Measurements from ENCODE around the gene CELSR2.

CELSR2 gene

DNA sequence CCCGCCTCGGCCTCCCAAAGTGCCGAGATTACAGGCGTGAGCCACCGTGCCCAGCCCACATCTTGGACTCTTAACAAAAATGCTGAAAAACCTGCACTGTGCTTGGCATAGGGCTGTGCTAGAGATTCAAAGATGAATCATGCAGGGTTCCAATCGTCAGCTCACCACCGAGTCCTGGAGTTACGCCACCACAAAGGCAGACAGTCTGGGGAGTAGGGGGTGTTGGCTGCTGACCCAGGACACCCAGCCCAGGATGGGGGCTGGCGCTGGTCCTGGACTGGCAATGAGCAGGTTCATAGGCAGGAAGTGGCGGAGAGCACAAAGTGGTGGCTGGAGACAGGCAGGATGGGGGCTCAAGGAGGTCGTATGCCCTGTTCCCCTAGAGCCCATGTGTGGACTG lies 17.6 kb downstream of the CELSR2 start:
- DNase-seq: no peak

DNA sequence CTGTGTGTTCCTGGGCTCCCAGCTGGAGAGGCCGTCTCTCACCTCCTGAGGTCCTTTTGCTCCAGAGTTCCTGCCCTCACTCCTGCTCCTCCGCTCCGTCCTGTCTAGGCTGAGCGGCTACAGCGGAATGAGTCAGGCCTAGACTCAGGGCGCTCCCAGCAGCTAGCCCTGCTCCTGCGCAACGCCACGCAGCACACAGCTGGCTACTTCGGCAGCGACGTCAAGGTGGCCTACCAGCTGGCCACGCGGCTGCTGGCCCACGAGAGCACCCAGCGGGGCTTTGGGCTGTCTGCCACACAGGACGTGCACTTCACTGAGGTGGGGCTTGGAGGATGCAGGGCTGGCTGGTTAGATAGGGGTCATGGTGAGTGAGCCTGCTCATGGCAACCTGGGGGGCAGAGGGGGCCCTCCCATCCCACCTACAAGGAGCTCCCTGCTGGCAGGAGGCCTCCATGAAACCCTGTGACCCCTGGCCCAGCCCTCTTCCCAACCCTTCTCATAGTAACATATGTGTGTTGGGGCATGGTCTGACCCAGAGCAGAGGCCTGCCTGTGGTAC lies 18.5 kb downstream of the CELSR2 start:
- no peak for DNase-seq

DNA sequence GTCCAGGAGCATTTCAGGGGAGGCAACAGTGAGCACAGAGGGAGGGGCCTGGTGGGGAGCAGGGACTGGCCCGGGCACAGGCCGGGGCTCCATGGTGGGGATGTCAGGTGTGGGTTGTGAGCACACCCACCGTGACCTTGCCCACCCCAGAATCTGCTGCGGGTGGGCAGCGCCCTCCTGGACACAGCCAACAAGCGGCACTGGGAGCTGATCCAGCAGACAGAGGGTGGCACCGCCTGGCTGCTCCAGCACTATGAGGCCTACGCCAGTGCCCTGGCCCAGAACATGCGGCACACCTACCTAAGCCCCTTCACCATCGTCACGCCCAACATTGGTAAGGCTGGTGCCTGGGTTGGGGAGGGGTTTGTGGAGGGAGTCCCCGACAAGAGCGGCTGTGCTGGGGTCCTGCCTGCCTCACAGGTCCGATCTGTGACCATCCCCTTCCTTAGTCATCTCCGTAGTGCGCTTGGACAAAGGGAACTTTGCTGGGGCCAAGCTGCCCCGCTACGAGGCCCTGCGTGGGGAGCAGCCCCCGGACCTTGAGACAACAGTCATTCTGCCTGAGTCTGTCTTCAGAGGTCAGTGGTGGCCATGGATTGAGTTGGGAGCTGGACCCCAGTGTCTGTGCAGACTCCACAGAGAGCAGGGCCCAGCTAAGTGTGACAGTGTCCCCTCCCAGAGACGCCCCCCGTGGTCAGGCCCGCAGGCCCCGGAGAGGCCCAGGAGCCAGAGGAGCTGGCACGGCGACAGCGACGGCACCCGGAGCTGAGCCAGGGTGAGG lies 19.3 kb downstream of the CELSR2 start:
- DNase-seq: no peak

DNA sequence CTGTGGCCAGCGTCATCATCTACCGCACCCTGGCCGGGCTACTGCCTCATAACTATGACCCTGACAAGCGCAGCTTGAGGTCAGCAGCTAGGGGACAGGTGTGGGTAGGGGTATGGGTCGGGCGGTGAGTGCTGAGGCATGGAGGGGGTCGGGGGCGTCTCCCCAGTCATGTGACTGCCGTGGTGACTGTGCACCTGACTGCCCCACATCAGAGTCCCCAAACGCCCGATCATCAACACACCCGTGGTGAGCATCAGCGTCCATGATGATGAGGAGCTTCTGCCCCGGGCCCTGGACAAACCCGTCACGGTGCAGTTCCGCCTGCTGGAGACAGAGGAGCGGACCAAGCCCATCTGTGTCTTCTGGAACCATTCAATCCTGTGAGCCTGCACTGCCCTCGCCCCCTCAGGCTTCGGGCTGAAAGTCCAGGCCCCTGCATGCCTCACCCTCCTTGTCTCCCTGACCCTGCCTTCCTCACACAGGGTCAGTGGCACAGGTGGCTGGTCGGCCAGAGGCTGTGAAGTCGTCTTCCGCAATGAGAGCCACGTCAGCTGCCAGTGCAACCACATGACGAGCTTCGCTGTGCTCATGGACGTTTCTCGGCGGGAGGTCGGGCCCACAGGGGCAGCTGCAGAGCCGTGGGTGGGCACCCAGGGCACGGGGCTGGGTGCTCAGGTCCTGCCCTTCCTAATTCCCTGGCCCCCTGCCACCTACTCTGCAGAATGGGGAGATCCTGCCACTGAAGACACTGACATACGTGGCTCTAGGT lies 20.1 kb downstream of the CELSR2 start:
- DNase-seq: no peak

DNA sequence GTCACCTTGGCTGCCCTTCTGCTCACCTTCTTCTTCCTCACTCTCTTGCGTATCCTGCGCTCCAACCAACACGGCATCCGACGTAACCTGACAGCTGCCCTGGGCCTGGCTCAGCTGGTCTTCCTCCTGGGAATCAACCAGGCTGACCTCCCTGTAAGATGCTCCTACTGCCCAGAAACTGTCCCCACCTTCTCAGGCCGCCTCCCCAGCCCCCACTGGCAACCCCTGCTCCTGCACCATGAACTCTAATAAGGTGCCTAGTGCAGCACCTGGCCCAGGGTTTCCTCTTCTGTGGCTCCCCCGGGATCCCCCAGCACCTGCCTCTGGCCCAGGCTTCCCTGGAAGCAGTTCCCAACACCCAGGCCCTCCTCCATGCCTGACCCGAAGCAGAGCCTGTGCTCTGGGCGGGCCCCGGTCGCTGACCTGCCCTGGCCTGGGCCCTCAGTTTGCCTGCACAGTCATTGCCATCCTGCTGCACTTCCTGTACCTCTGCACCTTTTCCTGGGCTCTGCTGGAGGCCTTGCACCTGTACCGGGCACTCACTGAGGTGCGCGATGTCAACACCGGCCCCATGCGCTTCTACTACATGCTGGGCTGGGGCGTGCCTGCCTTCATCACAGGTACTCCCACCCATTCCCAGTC lies 20.8 kb downstream of the CELSR2 start:
- no peak for DNase-seq

DNA sequence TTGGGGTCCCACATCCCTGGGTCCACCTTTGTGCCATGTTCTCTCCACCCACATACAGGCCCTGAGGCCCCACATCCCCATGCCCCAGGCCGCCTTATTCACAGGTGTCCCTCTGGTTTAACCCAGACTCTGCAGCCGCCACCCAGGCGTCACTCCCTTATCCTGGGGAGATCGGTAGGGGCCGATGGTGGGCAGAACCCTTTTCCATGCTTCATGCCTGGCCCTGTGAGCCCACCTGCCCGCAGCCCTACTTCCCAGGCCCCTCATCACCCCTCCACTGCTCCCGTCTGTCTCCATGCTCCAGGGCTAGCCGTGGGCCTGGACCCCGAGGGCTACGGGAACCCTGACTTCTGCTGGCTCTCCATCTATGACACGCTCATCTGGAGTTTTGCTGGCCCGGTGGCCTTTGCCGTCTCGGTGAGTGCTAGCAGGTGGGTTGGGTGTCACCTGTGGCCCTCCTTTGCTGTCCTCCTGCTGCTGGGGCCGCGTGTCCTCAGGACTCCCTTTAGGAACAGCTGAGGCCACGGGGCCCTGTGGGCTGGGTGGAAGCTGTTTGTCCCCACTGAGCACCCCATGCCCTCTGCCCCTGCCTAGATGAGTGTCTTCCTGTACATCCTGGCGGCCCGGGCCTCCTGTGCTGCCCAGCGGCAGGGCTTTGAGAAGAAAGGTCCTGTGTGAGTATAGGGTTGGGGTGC lies 21.4 kb downstream of the CELSR2 start:
- no peak for DNase-seq

DNA sequence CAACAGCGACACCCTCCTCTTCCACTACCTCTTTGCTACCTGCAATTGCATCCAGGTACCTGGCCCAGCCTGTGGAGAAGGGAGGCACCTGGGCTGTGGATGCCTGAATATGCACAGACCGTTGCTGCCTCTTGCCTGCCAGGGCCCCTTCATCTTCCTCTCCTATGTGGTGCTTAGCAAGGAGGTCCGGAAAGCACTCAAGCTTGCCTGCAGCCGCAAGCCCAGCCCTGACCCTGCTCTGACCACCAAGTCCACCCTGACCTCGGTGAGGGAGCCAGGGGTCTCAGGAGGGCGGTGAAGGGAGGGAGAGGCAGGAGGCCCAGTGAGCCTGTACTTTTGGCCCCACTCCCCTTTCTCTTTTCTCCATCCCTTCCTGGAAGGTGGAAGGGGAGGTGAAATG lies 22.1 kb downstream of the CELSR2 start:
- DNase-seq: no peak

DNA sequence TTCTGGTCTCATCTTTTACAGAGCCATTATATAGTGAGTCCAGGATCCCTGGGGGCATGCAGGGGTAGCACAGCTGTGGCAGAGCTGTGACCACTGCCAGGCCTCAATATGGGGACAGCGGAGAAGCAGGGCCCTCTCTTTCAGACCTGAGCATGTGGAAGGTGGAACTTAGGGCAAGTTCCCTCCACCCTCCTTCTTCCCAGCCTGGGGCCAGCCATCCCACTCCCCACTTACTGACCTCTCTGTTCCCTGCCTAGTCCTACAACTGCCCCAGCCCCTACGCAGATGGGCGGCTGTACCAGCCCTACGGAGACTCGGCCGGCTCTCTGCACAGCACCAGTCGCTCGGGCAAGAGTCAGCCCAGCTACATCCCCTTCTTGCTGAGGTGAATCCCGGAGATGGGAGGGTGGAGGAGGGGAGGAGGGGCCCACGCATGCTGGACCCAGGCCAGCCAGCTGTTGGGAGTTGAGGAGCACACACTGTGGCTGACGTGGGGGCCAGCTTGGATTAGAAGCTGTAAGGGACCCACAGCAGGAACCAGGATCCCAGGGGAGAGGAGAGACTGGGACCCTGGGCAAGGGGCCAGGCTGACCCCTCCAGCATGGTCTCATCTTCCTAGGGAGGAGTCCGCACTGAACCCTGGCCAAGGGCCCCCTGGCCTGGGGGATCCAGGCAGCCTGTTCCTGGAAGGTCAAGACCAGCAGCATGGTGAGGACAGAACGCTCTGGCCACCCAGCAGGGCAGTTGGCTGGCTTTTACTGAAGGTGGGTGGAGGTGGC lies 22.9 kb downstream of the CELSR2 start:
- DNase-seq: no peak

DNA sequence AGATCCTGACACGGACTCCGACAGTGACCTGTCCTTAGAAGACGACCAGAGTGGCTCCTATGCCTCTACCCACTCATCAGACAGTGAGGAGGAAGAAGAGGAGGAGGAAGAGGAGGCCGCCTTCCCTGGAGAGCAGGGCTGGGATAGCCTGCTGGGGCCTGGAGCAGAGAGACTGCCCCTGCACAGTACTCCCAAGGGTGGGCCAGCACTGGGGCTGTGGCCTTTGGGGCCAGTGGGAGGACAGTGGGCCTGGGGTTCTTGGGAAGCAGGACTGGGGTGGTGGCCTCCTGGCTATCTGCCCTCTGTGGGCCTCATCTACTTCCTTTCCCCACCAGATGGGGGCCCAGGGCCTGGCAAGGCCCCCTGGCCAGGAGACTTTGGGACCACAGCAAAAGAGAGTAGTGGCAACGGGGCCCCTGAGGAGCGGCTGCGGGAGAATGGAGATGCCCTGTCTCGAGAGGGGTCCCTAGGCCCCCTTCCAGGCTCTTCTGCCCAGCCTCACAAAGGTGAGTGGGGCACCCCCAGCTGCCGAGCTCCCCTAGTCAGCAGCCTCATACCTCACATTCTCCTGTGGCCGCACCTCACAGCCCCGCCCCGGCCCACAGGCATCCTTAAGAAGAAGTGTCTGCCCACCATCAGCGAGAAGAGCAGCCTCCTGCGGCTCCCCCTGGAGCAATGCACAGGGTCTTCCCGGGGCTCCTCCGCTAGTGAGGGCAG lies 23.6 kb downstream of the CELSR2 start:
- no peak for DNase-seq

DNA sequence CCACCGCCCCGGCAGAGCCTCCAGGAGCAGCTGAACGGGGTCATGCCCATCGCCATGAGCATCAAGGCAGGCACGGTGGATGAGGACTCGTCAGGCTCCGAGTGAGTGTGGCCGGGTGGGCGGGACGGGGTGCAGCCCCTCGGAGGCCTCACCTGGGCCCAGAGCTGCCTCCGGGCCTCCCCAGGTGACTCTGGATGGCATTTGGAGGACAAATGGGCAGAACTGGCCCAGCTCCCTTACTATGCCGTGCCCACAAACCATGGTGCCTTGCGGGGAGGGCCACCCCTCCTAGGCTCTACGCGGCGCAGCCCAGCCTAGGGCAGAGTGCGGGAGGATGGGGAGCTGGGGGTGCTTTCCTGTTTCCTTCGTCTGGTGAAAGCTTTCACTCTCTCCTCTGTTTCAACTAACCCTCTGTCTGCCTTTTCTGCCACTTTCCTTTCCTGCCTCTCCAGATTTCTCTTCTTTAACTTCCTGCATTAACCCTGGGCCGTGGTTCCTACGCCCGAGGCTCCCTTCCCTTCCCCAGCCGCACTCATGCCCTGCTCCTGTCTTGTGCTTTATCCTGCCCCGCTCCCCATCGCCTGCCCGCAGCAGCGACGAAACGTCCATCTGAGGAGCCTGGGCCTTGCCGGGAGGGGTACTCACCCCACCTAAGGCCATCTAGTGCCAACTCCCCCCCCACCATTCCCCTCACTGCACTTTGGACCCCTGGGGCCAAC lies 24.4 kb downstream of the CELSR2 start:
- no peak for DNase-seq

DNA sequence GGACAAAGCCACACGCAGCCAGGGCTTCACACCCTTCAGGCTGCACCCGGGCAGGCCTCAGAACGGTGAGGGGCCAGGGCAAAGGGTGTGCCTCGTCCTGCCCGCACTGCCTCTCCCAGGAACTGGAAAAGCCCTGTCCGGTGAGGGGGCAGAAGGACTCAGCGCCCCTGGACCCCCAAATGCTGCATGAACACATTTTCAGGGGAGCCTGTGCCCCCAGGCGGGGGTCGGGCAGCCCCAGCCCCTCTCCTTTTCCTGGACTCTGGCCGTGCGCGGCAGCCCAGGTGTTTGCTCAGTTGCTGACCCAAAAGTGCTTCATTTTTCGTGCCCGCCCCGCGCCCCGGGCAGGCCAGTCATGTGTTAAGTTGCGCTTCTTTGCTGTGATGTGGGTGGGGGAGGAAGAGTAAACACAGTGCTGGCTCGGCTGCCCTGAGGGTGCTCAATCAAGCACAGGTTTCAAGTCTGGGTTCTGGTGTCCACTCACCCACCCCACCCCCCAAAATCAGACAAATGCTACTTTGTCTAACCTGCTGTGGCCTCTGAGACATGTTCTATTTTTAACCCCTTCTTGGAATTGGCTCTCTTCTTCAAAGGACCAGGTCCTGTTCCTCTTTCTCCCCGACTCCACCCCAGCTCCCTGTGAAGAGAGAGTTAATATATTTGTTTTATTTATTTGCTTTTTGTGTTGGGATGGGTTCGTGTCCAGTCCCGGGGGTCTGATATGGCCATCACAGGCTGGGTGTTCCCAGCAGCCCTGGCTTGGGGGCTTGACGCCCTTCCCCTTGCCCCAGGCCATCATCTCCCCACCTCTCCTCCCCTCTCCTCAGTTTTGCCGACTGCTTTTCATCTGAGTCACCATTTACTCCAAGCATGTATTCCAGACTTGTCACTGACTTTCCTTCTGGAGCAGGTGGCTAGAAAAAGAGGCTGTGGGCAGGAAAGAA lies 25.5 kb downstream of the CELSR2 start:
- DNase-seq: no peak

DNA sequence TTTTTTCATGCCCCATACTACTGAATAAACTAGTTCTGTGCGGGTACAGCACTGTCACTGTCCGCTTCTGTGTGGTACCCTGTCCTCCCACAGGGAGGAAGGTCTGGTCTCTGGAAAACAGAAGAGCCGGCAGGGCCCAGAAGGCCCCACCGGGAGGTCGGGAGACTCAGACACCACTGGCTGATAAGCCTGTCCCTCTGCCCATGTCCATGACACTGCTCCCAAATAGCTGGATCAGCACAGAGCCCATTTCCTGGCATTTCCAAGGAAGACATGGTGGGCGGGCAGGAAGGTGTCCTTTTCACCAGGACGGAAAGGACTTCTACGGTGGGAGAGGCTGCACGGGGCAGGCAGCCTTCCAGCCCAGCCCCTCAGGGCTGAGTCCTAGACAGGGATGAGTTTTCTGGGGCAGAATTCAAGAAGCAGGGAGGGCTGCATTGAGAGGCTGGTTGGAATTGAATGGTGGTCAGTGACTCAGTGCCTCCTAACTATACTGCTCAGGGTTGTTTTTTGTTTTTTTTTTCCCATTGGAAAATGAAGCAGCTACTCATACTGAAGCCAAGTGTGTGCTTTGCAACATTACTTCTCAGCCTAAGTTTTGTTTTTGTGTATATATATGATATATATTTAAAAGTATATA lies 26.5 kb downstream of the CELSR2 start:
- no peak for DNase-seq

DNA sequence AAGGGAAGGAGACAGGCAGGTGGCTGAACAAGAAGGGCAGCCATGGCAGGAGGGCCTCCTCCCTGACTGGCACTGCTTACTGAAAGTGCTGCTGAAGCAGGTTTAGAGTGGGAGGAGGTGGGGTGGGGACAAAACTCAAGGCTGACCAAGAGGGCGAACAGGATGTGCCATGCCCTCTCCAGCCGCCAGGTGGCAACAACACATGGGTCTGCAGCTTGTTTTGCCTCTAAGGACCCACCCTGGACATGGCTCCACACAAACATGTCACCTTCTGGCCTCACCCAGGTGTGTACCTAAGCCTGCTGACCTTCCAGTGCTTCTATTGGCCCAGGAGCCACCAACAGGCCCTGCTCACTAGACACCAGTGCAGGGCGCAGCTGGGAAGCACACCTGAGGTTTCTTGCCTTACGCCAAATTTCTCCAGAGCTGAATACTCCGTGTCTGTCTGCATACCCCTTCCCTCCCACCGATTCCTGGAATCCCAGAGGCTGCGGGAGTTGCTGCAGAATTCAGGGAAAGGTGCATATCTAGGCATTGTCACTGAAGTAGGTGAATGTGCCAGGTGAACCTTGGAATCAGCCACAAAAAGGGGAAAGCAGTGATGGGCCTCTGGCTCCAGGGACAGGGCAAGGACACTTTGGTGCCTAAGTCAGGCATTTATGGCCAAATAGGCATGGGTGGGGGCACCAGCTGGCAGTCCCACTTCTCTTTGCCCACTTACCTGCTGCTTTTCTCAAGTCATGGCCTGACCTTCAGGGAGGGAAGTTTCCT lies 28.3 kb downstream of the CELSR2 start:
- DNase-seq: peak; percentile 86

DNA sequence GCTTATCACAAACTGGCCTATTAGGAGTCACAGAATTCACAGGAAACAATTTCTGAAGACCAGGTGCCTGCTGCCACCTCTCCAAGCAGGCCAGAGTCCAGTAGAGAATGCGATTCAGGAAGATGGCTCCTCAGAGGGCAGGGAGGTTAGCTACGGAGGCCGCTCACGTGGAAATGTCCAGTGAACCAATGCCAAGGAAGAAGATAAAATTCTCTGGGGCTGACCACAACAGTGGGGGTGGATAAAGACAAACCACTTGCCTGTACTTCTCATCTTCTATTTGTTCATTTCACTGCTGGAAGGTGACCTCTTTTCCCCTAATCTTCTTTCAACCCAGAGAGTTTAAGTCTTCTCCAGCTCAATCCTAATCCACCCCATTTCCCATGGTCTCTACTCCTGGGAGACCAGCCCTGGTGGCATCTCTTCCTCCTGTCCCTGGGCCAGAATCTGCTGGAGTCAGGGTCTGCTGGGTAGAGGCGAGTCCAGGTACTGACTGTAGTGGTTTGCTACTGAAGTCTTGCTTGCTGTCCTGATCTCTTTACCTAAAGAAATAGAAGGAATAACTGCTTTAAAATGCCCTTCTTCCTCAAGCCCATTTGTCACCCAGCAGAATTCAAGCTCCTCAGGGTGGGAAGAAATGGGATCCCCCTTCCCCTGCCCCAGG lies 30.4 kb downstream of the CELSR2 start:
- no peak for DNase-seq

DNA sequence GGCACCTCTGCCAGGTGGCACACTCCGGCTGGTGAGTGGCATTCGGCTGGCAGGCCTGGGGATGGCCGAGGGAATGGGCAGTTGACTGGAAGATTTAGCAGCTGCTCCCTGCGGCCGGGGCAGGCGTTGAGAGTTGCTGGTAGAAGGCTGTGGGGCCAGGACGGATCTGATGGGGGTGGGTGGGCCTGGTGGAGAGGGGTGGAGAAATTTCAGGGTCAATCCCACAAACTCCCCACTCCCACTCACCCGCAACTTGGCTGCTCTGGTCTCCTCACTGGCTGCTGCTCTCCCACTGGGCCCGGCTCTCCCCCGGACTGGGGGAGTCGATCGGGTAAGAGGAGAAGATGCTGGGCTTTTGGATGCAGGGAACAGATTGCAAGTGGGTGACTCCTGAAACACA lies 31.5 kb downstream of the CELSR2 start:
- no peak for DNase-seq

DNA sequence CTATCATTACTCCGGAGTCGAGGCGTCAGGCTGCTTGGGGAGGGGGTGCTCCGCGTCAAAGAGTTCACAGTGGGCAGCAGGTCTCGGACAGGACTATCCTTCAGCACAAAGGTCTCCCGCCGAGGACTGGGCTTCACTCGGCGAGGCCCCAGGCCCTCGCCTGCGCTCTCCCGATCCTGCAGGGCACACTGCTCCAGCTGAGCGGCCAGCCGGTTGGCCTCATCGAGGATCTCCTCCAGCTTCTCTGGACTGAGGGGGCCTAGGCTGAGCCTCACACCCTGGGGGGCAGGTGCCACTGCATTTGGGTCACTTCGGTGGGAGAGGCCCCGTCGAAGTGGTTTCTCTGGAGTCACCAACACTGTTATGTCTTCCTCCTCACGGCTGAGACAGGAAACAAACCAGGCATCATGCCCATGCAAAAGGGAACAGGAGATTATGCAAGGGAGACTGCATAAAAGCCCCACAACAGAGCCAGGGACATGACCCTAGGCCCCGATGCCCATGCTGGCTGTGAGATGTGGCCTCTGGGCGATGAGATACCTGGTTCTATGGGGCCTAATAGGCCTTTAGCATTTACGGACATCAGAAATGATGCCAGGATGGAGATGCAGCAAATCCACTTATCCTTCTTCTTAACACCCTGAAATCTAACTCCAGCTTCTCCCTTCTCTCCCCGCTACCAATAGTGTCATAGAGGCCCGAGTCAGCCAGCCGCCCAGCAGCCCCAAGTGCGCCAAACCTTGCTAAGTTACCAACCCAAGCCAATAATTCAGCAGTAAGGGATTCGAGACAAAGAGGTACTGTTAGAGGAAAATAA lies 32.5 kb downstream of the CELSR2 start:
- no peak for DNase-seq

DNA sequence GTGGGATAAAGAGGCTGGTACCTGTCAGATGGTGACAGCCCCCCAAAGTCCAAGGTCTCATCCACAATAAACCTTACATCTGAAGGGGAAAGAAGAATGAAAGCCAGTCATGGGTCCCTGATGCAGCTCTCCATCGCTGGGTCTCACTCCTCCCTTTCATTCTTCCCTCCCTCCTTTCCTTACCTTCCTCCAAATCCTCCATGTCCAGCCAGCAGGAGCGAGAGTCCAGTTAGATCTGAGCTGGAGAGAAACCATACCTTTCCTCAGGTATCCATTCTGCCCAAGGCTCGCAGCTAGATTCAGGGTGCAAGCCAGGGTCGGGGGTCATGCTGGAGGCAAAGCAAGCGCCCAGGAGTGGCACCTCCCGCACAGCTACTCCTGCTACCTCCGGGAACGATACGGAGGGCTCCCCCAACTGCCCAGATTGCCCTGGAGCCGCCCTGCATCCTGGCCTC lies 33.2 kb downstream of the CELSR2 start:
- DNase-seq: no peak
